Activated CD4-positive, alpha-beta T cell treated with anti-CD3 and anti-CD28 coated beads for 36 hours (primary cell): ENCODE measurements around the gene LCNL1. TPM values are rescaled to one million over a fixed set of nuclear protein-coding genes. Genes with fewer than 3 reads are reported as not detected.

Experiments used
- ATAC-seq: fragments of 200-7000 bp; cut with Tn5 transposase; one replicate; pipeline ENCODE4 v1.10.0; 2021; ENCODE audit warnings: mild to moderate bottlenecking, moderate library complexity
- CTCF ChIA-PET: fragments of 350-600 bp; sonication (Branson Sonifier 250); formaldehyde crosslinking; loops from one replicate; lab custom pipeline; 2021; ENCODE audit warnings: antibody characterized with exemption; lab: Charles Lee
- POLR2A ChIA-PET: fragments of 350-600 bp; sonication (Branson Sonifier 250); formaldehyde crosslinking; loops from one replicate; lab custom pipeline; 2021; ENCODE audit warnings: antibody characterized with exemption, inconsistent platforms; lab: Charles Lee
- DNase-seq: peaks from one replicate; pipeline ENCODE4 v3.0.0-alpha.2; 2020
- H3K27ac Mint-ChIP-seq: one replicate; pipeline ENCODE4 v1.8.0; 2021; ENCODE audit warnings: mixed read lengths
- H3K27me3 Mint-ChIP-seq: one replicate; pipeline ENCODE4 v1.8.0; 2021; ENCODE audit warnings: mixed read lengths
- H3K36me3 Mint-ChIP-seq: one replicate; pipeline ENCODE4 v1.8.0; 2021; ENCODE audit warnings: low read depth, mixed read lengths
- H3K4me1 Mint-ChIP-seq: one replicate; pipeline ENCODE4 v1.8.0; 2021; ENCODE audit warnings: mixed read lengths
- H3K4me3 Mint-ChIP-seq: one replicate; pipeline ENCODE4 v1.8.0; 2021; ENCODE audit warnings: mild to moderate bottlenecking, moderate library complexity, mixed read lengths
- H3K9me3 Mint-ChIP-seq: one replicate; pipeline ENCODE4 v1.8.0; 2021; ENCODE audit warnings: low read depth, mixed read lengths
- intact Hi-C, 2 experiments: fragments of 100-400 bp; cut with DNase I in 1 of 2; cut with micrococcal nuclease in 1 of 2; formaldehyde crosslinking; loops; one replicate each; pipeline versions ENCODE4 v1.14.2 to v1.15.1; 2022 to 2024; cut with DNase I, micrococcal nuclease
- total RNA-seq, 2 experiments: library from RNA; stranded (reverse); gene quantifications; one replicate each; pipeline ENCODE4 v1.2.3, GENCODE V29; 2021

Gene LCNL1
- total RNA-seq, 2 experiments from 2014 or later, result not detected

GRCh38 chr9:136961279-136962065 is 21.3 kb upstream of the LCNL1 start:
- ChIA-PET POLR2A (no interaction called here), CTCF (interaction anchor here (1.0 to 1.7 kb wide), 2 partner anchors 67 to 74 kb away, joined by 5 read pairs; no protein-coding TSS in a partner anchor)
- Mint-ChIP-seq H3K9me3 (peaks cover 3% of the 10 kb centered on the region), H3K27me3 (no peaks in the 10 kb centered on the region), H3K36me3 (no peaks in the 10 kb centered on the region), H3K27ac (no peak overlapping the region), H3K4me1 (peaks cover 24% of the 10 kb centered on the region), H3K4me3 (no peak overlapping the region)
- intact Hi-C loops, result no loop called here
- no peak for ATAC-seq
- DNase-seq, result no peak

DNA sequence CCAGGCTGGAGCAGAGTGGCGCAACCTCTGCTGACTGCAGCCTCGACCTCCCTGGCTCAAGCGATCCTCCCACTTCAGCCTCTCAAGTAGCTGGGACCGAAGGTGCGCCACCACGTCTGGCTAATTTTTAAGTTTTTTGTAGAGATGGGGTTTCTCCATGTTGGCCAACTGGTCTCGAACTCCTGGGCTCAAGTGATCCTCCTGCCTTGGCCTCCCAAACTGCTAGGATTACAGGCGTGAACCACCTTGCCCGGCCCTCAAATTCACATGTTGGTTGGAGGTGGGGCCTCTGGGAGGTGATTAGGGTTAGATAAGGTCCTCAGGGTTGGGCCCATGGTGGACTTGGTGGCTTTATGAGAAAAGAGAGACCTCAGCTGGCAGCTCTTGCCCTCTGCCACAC is 20.6 kb upstream of the LCNL1 start:
- Mint-ChIP-seq H3K27ac (no peak overlapping the region), H3K27me3 (no peaks in the 10 kb centered on the region), H3K36me3 (no peaks in the 10 kb centered on the region), H3K4me1 (peaks cover 24% of the 10 kb centered on the region), H3K4me3 (no peak overlapping the region), H3K9me3 (no peaks in the 10 kb centered on the region)
- ChIA-PET POLR2A (no interaction called here), CTCF (interaction anchor here (1.0 to 1.7 kb wide), 2 partner anchors 67 to 73 kb away, joined by 5 read pairs; no protein-coding TSS in a partner anchor)
- intact Hi-C loops, result no loop called here
- ATAC-seq, result no peak
- DNase-seq, result no peak

- intact Hi-C loops, result no loop called here
- peaks cover 24% of the 10 kb centered on the region for H3K4me1 Mint-ChIP-seq
- no peaks in the 10 kb centered on the region for H3K36me3 Mint-ChIP-seq
- H3K9me3 Mint-ChIP-seq, result no peaks in the 10 kb centered on the region
- H3K27me3 Mint-ChIP-seq, result no peaks in the 10 kb centered on the region
- H3K27ac Mint-ChIP-seq, result no peak overlapping the region
- no peak for DNase-seq
- ATAC-seq, result no peak
- ChIA-PET CTCF (interaction anchor here (1.0 to 1.7 kb wide), 2 partner anchors 66 to 73 kb away, joined by 5 read pairs; no protein-coding TSS in a partner anchor), POLR2A (no interaction called here)
- H3K4me3 Mint-ChIP-seq, result no peak overlapping the region
Observed at GRCh38 chr9:136962701-136963248, 20.0 kb upstream of the LCNL1 start.

GRCh38 chr9:136963341-136963740 is 19.5 kb upstream of the LCNL1 start:
- no peak for ATAC-seq
- no peaks in the 10 kb centered on the region for H3K9me3 Mint-ChIP-seq
- ChIA-PET POLR2A (no interaction called here), CTCF (interaction anchor here (0.5 kb wide), 1 partner anchor 125 kb away, joined by 3 read pairs; no protein-coding TSS in a partner anchor)
- H3K4me3 Mint-ChIP-seq, result no peak overlapping the region
- no peaks in the 10 kb centered on the region for H3K36me3 Mint-ChIP-seq
- intact Hi-C loops, result no loop called here
- H3K27ac Mint-ChIP-seq, result no peak overlapping the region
- no peaks in the 10 kb centered on the region for H3K27me3 Mint-ChIP-seq
- H3K4me1 Mint-ChIP-seq, result peaks cover 24% of the 10 kb centered on the region
- DNase-seq, result no peak

DNA sequence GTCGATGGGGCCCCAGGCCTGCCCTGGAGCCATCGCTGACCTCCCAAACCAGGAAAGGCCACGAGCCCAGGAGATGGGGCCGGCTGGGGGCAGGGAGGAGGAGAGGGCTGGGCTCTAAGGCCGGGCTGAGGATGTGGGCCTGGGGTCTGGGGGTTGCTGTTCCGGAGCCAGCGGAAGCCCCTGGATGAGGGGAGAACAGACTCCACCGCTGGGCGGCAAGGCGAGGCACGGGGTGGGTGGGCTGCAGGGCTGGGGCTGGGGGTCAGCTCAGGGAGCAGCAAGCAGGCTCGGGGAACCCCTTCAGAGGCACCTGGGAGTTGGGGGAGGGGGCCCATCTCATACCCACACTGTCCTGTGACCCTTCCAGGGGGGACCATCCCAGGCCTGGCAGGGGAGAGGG is 19.0 kb upstream of the LCNL1 start:
- ATAC-seq (no peak), DNase-seq (no peak)
- no peaks in the 10 kb centered on the region for H3K36me3 Mint-ChIP-seq
- POLR2A ChIA-PET, result no interaction called here
- H3K27ac Mint-ChIP-seq, result no peak overlapping the region
- H3K27me3 Mint-ChIP-seq, result no peaks in the 10 kb centered on the region
- H3K4me3 Mint-ChIP-seq, result no peak overlapping the region
- CTCF ChIA-PET, result interaction anchor here (0.5 kb wide), 1 partner anchor 125 kb away, joined by 3 read pairs; no protein-coding TSS in a partner anchor
- H3K4me1 Mint-ChIP-seq, result peaks cover 24% of the 10 kb centered on the region
- H3K9me3 Mint-ChIP-seq, result no peaks in the 10 kb centered on the region
- intact Hi-C loops, result no loop called here

DNA sequence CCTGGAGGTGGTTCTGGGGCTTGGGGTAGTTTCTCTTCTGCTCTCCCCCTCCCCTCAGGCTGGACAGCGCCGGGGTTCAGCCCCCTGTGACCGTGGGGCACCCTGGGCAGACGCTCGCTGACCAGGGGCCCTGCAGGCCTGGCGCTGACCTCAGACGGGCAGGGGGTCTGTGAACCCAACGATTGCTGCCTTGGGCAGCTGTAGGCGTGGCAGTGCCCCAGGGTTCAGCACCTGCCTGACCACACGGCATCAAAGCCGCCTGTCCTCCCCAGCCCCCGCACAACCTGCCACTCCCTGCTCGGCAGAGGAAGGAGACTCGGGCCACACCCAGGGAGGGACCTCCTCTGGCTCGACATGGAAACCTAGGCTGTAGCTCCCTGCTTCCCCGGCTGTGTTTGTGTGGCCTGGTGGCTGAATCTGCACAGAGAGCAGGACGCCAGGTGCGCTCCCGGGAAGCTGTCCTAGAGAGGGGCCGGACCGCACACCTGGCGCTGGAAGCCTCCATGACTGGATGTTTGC is 18.6 kb upstream of the LCNL1 start:
- H3K9me3 Mint-ChIP-seq, result no peaks in the 10 kb centered on the region
- intact Hi-C loops, result no loop called here
- H3K27ac Mint-ChIP-seq, result no peak overlapping the region
- DNase-seq (no peak), ATAC-seq (no peak)
- H3K4me3 Mint-ChIP-seq, result no peak overlapping the region
- no peaks in the 10 kb centered on the region for H3K27me3 Mint-ChIP-seq
- no peaks in the 10 kb centered on the region for H3K36me3 Mint-ChIP-seq
- POLR2A ChIA-PET, result no interaction called here
- peaks cover 24% of the 10 kb centered on the region for H3K4me1 Mint-ChIP-seq
- CTCF ChIA-PET, result no interaction called here

- H3K27ac Mint-ChIP-seq, result no peak overlapping the region
- peaks cover 24% of the 10 kb centered on the region for H3K4me1 Mint-ChIP-seq
- ChIA-PET CTCF (interaction anchor here (0.5 to 1.2 kb wide), 2 partner anchors 29 to 426 kb away, joined by 3 to 4 read pairs; no protein-coding TSS in a partner anchor), POLR2A (no interaction called here)
- no peaks in the 10 kb centered on the region for H3K27me3 Mint-ChIP-seq
- no peak for DNase-seq
- no peaks in the 10 kb centered on the region for H3K36me3 Mint-ChIP-seq
- H3K4me3 Mint-ChIP-seq, result no peak overlapping the region
- H3K9me3 Mint-ChIP-seq, result no peaks in the 10 kb centered on the region
- intact Hi-C loops, result no loop called here
- no peak for ATAC-seq
Observed at GRCh38 chr9:136964833-136965422, 17.9 kb upstream of the LCNL1 start.

DNA sequence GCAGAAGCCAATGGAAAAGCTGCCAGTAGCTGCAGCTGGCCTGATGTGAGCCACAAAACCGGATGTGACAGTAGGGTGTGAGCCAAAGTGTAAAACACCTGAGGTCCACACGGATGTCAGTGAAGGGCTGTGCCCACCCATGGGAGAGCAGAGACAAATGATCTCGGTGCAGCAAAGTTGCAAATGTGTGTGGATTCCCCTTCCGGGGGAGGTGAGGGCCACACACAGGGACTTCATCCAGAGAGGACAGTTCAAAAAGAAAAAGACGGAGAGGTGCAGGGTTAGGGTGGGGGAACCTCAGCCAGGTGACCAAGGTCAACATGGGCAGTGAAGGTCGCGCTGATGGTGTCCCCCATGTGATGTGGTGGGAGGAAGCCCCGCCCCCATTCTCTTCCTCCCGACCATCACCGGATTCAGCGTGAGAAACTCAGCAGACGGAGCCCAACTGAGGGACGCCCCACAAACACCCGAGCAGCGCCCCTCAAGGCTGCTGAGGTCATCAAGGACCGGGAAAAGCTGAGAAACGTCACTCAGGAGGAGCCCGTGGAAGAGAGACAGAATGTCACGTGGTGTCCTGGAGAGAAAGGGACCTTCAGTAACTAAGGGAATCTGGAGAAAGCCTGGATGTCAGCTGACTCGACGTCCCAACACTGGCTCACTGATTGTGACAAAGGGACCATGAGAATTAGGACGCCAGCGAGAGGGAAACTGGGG is 16.9 kb upstream of the LCNL1 start:
- H3K27ac Mint-ChIP-seq, result peak overlapping the region; percentile 68
- ChIA-PET CTCF (interaction anchor here (0.6 to 1.2 kb wide), 4 partner anchors 18 to 124 kb away, joined by 3 to 4 read pairs (median 3); partner anchors contain the start of gene AJM1), POLR2A (no interaction called here)
- H3K27me3 Mint-ChIP-seq, result no peaks in the 10 kb centered on the region
- ATAC-seq, result peak; percentile 66
- H3K4me1 Mint-ChIP-seq, result peaks cover 20% of the 10 kb centered on the region
- H3K36me3 Mint-ChIP-seq, result no peaks in the 10 kb centered on the region
- peak overlapping the region; percentile 20 for H3K4me3 Mint-ChIP-seq
- no peaks in the 10 kb centered on the region for H3K9me3 Mint-ChIP-seq
- peak; percentile 42 for DNase-seq
- intact Hi-C loops, result no loop called here

GRCh38 chr9:136968333-136969127 is 14.3 kb upstream of the LCNL1 start:
- DNase-seq (no peak), ATAC-seq (no peak)
- H3K4me1 Mint-ChIP-seq, result peaks cover 15% of the 10 kb centered on the region
- ChIA-PET CTCF (no interaction called here), POLR2A (no interaction called here)
- no peak overlapping the region for H3K27ac Mint-ChIP-seq
- no peaks in the 10 kb centered on the region for H3K9me3 Mint-ChIP-seq
- intact Hi-C loops, result no loop called here
- H3K27me3 Mint-ChIP-seq, result no peaks in the 10 kb centered on the region
- H3K4me3 Mint-ChIP-seq, result no peak overlapping the region
- H3K36me3 Mint-ChIP-seq, result no peaks in the 10 kb centered on the region

GRCh38 chr9:136969150-136969549 is 13.6 kb upstream of the LCNL1 start:
- Mint-ChIP-seq H3K9me3 (no peaks in the 10 kb centered on the region), H3K27ac (no peak overlapping the region), H3K36me3 (no peaks in the 10 kb centered on the region), H3K4me3 (no peak overlapping the region), H3K27me3 (no peaks in the 10 kb centered on the region), H3K4me1 (peaks cover 15% of the 10 kb centered on the region)
- no peak for DNase-seq
- no peak for ATAC-seq
- POLR2A ChIA-PET, result no interaction called here
- CTCF ChIA-PET, result no interaction called here
- intact Hi-C loops, result no loop called here
